Activated naive CD8-positive, alpha-beta T cell treated with anti-CD3 and anti-CD28 coated beads, Interleukin-2, amount 50 U/mL, for 16 hours (primary cell): Measurements from ENCODE around the gene BCAR3.

Experiments
- DNase-seq: peaks from one replicate; pipeline ENCODE4 v3.0.0-alpha.2; 2020; ENCODE audit warnings: low read depth, low spot score

The BCAR3 gene

GRCh38 chr1:93638981-93639380, 42.7 kb downstream of the BCAR3 start:
- no peak for DNase-seq

- no peak for DNase-seq
Observed at GRCh38 chr1:93638307-93638847, 43.3 kb downstream of the BCAR3 start.

GRCh38 chr1:93636712-93637111, 44.9 kb downstream of the BCAR3 start:
- DNase-seq = no peak

GRCh38 chr1:93635614-93636543, 45.8 kb downstream of the BCAR3 start:
- DNase-seq = no peak

GRCh38 chr1:93633313-93633712, 48.3 kb downstream of the BCAR3 start:
- DNase-seq = no peak

- DNase-seq = no peak
Observed at GRCh38 chr1:93631626-93632365, 49.8 kb downstream of the BCAR3 start.

GRCh38 chr1:93630168-93630567, 51.5 kb downstream of the BCAR3 start:
- DNase-seq = no peak

- no peak for DNase-seq
Observed at GRCh38 chr1:93629101-93630059, 52.3 kb downstream of the BCAR3 start.

- DNase-seq = no peak
Observed at GRCh38 chr1:93628681-93629080, 53.0 kb downstream of the BCAR3 start.

- no peak for DNase-seq
Observed at GRCh38 chr1:93625582-93626327, 55.9 kb downstream of the BCAR3 start.

- DNase-seq = no peak
Observed at GRCh38 chr1:93623875-93624274, 57.8 kb downstream of the BCAR3 start.

GRCh38 chr1:93623436-93623835, 58.2 kb downstream of the BCAR3 start:
- no peak for DNase-seq

GRCh38 chr1:93621246-93621645, 60.4 kb downstream of the BCAR3 start:
- DNase-seq = no peak

- no peak for DNase-seq
Observed at GRCh38 chr1:93620841-93621210, 60.8 kb downstream of the BCAR3 start.

GRCh38 chr1:93620172-93620840, 61.3 kb downstream of the BCAR3 start:
- DNase-seq = no peak

- DNase-seq = no peak
Observed at GRCh38 chr1:93619507-93620171, 62.0 kb downstream of the BCAR3 start.

GRCh38 chr1:93617670-93618499, 63.8 kb downstream of the BCAR3 start:
- no peak for DNase-seq

- no peak for DNase-seq
Observed at GRCh38 chr1:93616996-93617669, 64.5 kb downstream of the BCAR3 start.
